ENCODE data around the gene PLXNA2.

Gene PLXNA2

GRCh38 chr1:208065862-208066261, 178.3 kb downstream of the PLXNA2 start:
- no peak for DNase-seq (ENCODE audit: low read depth)

GRCh38 chr1:208061632-208062031, 182.6 kb downstream of the PLXNA2 start:
- DNase-seq (ENCODE audit: low read depth), result no peak

- no peak for DNase-seq (ENCODE audit: low read depth)
Observed at GRCh38 chr1:208061118-208061517, 183.1 kb downstream of the PLXNA2 start.

- DNase-seq (ENCODE audit: low read depth), result no peak
Observed at GRCh38 chr1:208060215-208060869, 183.8 kb downstream of the PLXNA2 start.

GRCh38 chr1:208059409-208060001, 184.7 kb downstream of the PLXNA2 start:
- DNase-seq (ENCODE audit: low read depth), result no peak

- no peak for DNase-seq (ENCODE audit: low read depth)
Observed at GRCh38 chr1:208058756-208059155, 185.4 kb downstream of the PLXNA2 start.

- DNase-seq (ENCODE audit: low read depth), result no peak
Observed at GRCh38 chr1:208058267-208058666, 185.9 kb downstream of the PLXNA2 start.

- no peak for DNase-seq (ENCODE audit: low read depth)
Observed at GRCh38 chr1:208057056-208057455, 187.1 kb downstream of the PLXNA2 start.

- DNase-seq (ENCODE audit: low read depth), result no peak
Observed at GRCh38 chr1:208055535-208055934, 188.6 kb downstream of the PLXNA2 start.

- no peak for DNase-seq (ENCODE audit: low read depth)
Observed at GRCh38 chr1:208054911-208055379, 189.2 kb downstream of the PLXNA2 start.

GRCh38 chr1:208054485-208054884, 189.7 kb downstream of the PLXNA2 start:
- no peak for DNase-seq (ENCODE audit: low read depth)

GRCh38 chr1:208053661-208054060, 190.5 kb downstream of the PLXNA2 start:
- DNase-seq (ENCODE audit: low read depth), result no peak

GRCh38 chr1:208052926-208053407, 191.2 kb downstream of the PLXNA2 start:
- no peak for DNase-seq (ENCODE audit: low read depth)

- DNase-seq (ENCODE audit: low read depth), result no peak
Observed at GRCh38 chr1:208052135-208052534, 192.0 kb downstream of the PLXNA2 start.

GRCh38 chr1:208051651-208052050, 192.5 kb downstream of the PLXNA2 start:
- no peak for DNase-seq (ENCODE audit: low read depth)

GRCh38 chr1:208048904-208049303, 195.3 kb downstream of the PLXNA2 start:
- no peak for DNase-seq (ENCODE audit: low read depth)

GRCh38 chr1:208047975-208048374, 196.2 kb downstream of the PLXNA2 start:
- no peak for DNase-seq (ENCODE audit: low read depth)

GRCh38 chr1:208047476-208047934, 196.7 kb downstream of the PLXNA2 start:
- DNase-seq (ENCODE audit: low read depth), result no peak

- no peak for DNase-seq (ENCODE audit: low read depth)
Observed at GRCh38 chr1:208045463-208046260, 198.5 kb downstream of the PLXNA2 start.

- DNase-seq (ENCODE audit: low read depth), result no peak
Observed at GRCh38 chr1:208044589-208045462, 199.4 kb downstream of the PLXNA2 start.

GRCh38 chr1:208043691-208044181, 200.4 kb downstream of the PLXNA2 start:
- no peak for DNase-seq (ENCODE audit: low read depth)
